Smooth muscle cell (in vitro differentiated cells): ENCODE measurements around the gene VPS13A. TPM values are rescaled to one million over a fixed set of nuclear protein-coding genes. Genes with fewer than 3 reads are reported as not detected.
"Not testable (repeated sequence)": the region's sequence is repeated elsewhere in the genome, so short reads cannot be mapped to it uniquely, and the experiment has no call there.

ENCODE experiments used
- DNase-seq: peaks from one replicate; lab custom pipeline; 2025; ENCODE audit not compliant: unreplicated experiment; lab: John Stamatoyannopoulos, UW
- H2AFZ ChIP-seq: fragments of 200-600 bp; sonication (generic); 2 replicates; pipeline ENCODE4 v1.6.0; 2016; ENCODE audit warnings: antibody characterized with exemption, low read depth, mild to moderate bottlenecking
- H3F3A ChIP-seq: fragments of 200-600 bp; sonication (generic); 2 replicates; pipeline ENCODE4 v1.6.0; 2017; ENCODE audit warnings: antibody characterized with exemption, low read depth
- H3K27ac ChIP-seq: fragments of 200-600 bp; sonication (generic); 2 replicates; pipeline ENCODE4 v1.5.1; 2016; ENCODE audit warnings: low read depth, mild to moderate bottlenecking
- H3K27me3 ChIP-seq: fragments of 200-600 bp; sonication (generic); 2 replicates; pipeline ENCODE4 v1.6.1; 2016; ENCODE audit warnings: low read depth, mild to moderate bottlenecking
- H3K36me3 ChIP-seq: fragments of 200-600 bp; sonication (generic); 2 replicates; pipeline ENCODE4 v1.5.1; 2016; ENCODE audit warnings: low read depth
- H3K4me1 ChIP-seq: fragments of 200-600 bp; sonication (generic); 2 replicates; pipeline ENCODE4 v1.5.1; 2016; ENCODE audit warnings: low read depth
- H3K4me2 ChIP-seq: fragments of 200-600 bp; sonication (generic); 2 replicates; pipeline ENCODE4 v1.6.0; 2016; ENCODE audit warnings: mild to moderate bottlenecking
- H3K4me3 ChIP-seq: fragments of 200-600 bp; sonication (generic); 2 replicates; pipeline ENCODE4 v1.5.1; 2016; ENCODE audit warnings: mild to moderate bottlenecking
- H3K79me2 ChIP-seq: fragments of 200-600 bp; sonication (generic); 2 replicates; pipeline ENCODE4 v1.6.0; 2016; ENCODE audit warnings: low read depth, mild to moderate bottlenecking
- H3K9ac ChIP-seq: fragments of 200-600 bp; sonication (generic); 2 replicates; pipeline ENCODE4 v1.6.0; 2016; ENCODE audit warnings: low read depth
- H3K9me3 ChIP-seq: fragments of 200-600 bp; sonication (generic); replicated peaks from 2 replicates; pipeline ENCODE4 v1.5.1; 2016; ENCODE audit warnings: low read depth
- H4K20me1 ChIP-seq: fragments of 200-600 bp; sonication (generic); 2 replicates; pipeline ENCODE4 v1.6.0; 2016; ENCODE audit warnings: low read depth
- CTCF ChIP-seq: fragments of 200-600 bp; sonication (generic); IDR thresholded peaks from 2 replicates; pipeline ENCODE4 v1.5.1; 2017; ENCODE audit warnings: borderline replicate concordance, mild to moderate bottlenecking, antibody characterized with exemption; ENCODE audit not compliant: insufficient read depth, poor library complexity, severe bottlenecking
- WGBS: methylation state at CpG from one replicate; pipeline ENCODE4 v1.1.7; 2016; ENCODE audit warnings: low lambda C conversion rate; 5-methylcytosine and 5-hydroxymethylcytosine counted together
- polyA plus RNA-seq: library from polyadenylated mRNA; unstranded; fragments of >200 nt; fragmentation: Nextera tagmentation; extraction: Ambion mirVana; gene quantifications from 2 replicates; pipeline ENCODE4 v1.2.1, GENCODE V29; 2016
- total RNA-seq: library from RNA; depleted of rRNA; stranded (reverse); fragments of >200 nt; gene quantifications from 2 replicates; pipeline ENCODE4 v1.2.3, GENCODE V29; 2014

VPS13A gene
- total and polyA plus RNA-seq, 2 experiments from 2014 or later = 1.6 to 17.0 TPM

- Histone ChIP-seq H3K27ac (no peak overlapping the region), H3K79me2 (no peaks in the 10 kb centered on the region), H3F3A (no peaks in the 10 kb centered on the region), H3K4me1 (no peaks in the 10 kb centered on the region), H3K27me3 (no peaks in the 10 kb centered on the region), H3K4me2 (no peak overlapping the region), H3K4me3 (no peak overlapping the region), H3K9me3 (no peaks in the 10 kb centered on the region), H4K20me1 (no peaks in the 10 kb centered on the region), H2AFZ (no peak overlapping the region), H3K36me3 (no peaks in the 10 kb centered on the region), H3K9ac (no peak overlapping the region)
- no peak for DNase-seq
- TF ChIP-seq CTCF = no peak
- whole genome bisulfite sequencing = 94% methylated on average over 1 of the region's 1 CpG
Observed at GRCh38 chr9:77386187-77386586, 208.9 kb downstream of the VPS13A start.

GRCh38 chr9:77391834-77392233 lies 214.5 kb downstream of the VPS13A start:
- WGBS = 97% methylated on average over 3 of the region's 3 CpGs
- no peak for DNase-seq
- Histone ChIP-seq H3K27me3 (no peaks in the 10 kb centered on the region), H3K4me1 (no peaks in the 10 kb centered on the region), H3K9ac (no peak overlapping the region), H4K20me1 (no peaks in the 10 kb centered on the region), H3F3A (no peaks in the 10 kb centered on the region), H3K9me3 (no peaks in the 10 kb centered on the region), H2AFZ (no peak overlapping the region), H3K27ac (no peak overlapping the region), H3K36me3 (no peaks in the 10 kb centered on the region), H3K4me3 (no peak overlapping the region), H3K79me2 (no peaks in the 10 kb centered on the region), H3K4me2 (no peak overlapping the region)
- TF ChIP-seq CTCF = no peak

- no peak overlapping the region for H3K9ac ChIP-seq
- WGBS = 91% methylated on average over 7 of the region's 7 CpGs
- TF ChIP-seq CTCF = no peak
- H3K27me3 ChIP-seq = no peaks in the 10 kb centered on the region
- H3K27ac ChIP-seq = no peak overlapping the region
- H3K4me2 ChIP-seq = no peak overlapping the region
- no peaks in the 10 kb centered on the region for H3K4me1 ChIP-seq
- H3F3A ChIP-seq = no peaks in the 10 kb centered on the region
- no peak overlapping the region for H2AFZ ChIP-seq
- H3K9me3 ChIP-seq = no peaks in the 10 kb centered on the region
- H3K79me2 ChIP-seq = no peaks in the 10 kb centered on the region
- H3K36me3 ChIP-seq = no peaks in the 10 kb centered on the region
- H4K20me1 ChIP-seq = no peaks in the 10 kb centered on the region
- no peak for DNase-seq
- no peak overlapping the region for H3K4me3 ChIP-seq
Observed at GRCh38 chr9:77392328-77392727, 215.0 kb downstream of the VPS13A start.

- H3K27ac ChIP-seq, H3K9ac ChIP-seq, DNase-seq, H3K27me3 ChIP-seq, H3F3A ChIP-seq, H3K79me2 ChIP-seq, H4K20me1 ChIP-seq, H3K4me2 ChIP-seq, H2AFZ ChIP-seq, H3K9me3 ChIP-seq, H3K4me3 ChIP-seq, H3K36me3 ChIP-seq, H3K4me1 ChIP-seq: not testable (repeated sequence)
- 96% methylated on average over 9 of the region's 9 CpGs for WGBS
Observed at GRCh38 chr9:77398581-77398980, 221.2 kb downstream of the VPS13A start.
